ENCODE results near the gene ABCB6. TPM values are rescaled to one million over a fixed set of nuclear protein-coding genes. Genes with fewer than 3 reads are reported as not detected.

ABCB6 gene
- total and polyA plus RNA-seq, 2 of the 8 experiments (the other 6 are each of a cell fraction or from before 2014, with no cell fraction given): 44.9 to 50.6 TPM

- TF ChIP-seq TAF7 (optimal IDR thresholded peaks at IDR 0.05; ENCODE audit: borderline replicate concordance, low read depth, low read length) (peak; percentile 28), TEAD4 (IDR thresholded peaks at IDR 0.05; ENCODE audit: low read depth, low read length) (0 out of 2 replicates have a peak, but pooled peaks have one; percentile 39), POLR2A (IDR thresholded peaks at IDR 0.05; ENCODE audit: control extremely low read depth in 1 of 2, low read depth in 2 of 2, low read length in 2 of 2) (no peak; a peak in 1 of 3 replicates), MAFK (IDR thresholded peaks at IDR 0.05; ENCODE audit: low read depth, low read length) (peak; percentile 36; the same call in 1 of the 2 replicates), CTBP2 (IDR thresholded peaks at IDR 0.05; ENCODE audit: borderline replicate concordance, insufficient read depth, insufficient read length, low read length) (no peak), CEBPB (IDR thresholded peaks at IDR 0.05; ENCODE audit: low read depth, low read length) (no peak), SP1 (IDR thresholded peaks at IDR 0.05; ENCODE audit: low read depth, low read length) (0 out of 2 replicates have a peak, but pooled peaks have one; percentile 9), JUND (IDR thresholded peaks at IDR 0.05; ENCODE audit: low read length) (no peak), ASH2L (IDR thresholded peaks at IDR 0.05; ENCODE audit: low read length) (peak; percentile 67), RXRA (IDR thresholded peaks at IDR 0.05; ENCODE audit: insufficient read depth, low read depth, low read length) (no peak), EP300 (IDR thresholded peaks at IDR 0.05; ENCODE audit: borderline replicate concordance in 1 of 2, low read depth in 2 of 2, low read length in 2 of 2) (peak in 1 of 2 experiments; percentile 48; a peak in 1 of 3 replicates), KDM1A (IDR thresholded peaks at IDR 0.05; ENCODE audit: borderline replicate concordance, low read length) (peak; percentile 57; the same call in 1 of the 2 replicates), GABPA (IDR thresholded peaks at IDR 0.05; ENCODE audit: borderline replicate concordance, insufficient read depth, low read length) (no peak), GTF2F1 (IDR thresholded peaks at IDR 0.05; ENCODE audit: borderline replicate concordance, low read depth, low read length) (no peak), KDM5A (IDR thresholded peaks at IDR 0.05; ENCODE audit: low read length) (no peak), CBX5 (IDR thresholded peaks at IDR 0.05; ENCODE audit: low read depth, low read length) (no peak)
- TF ChIP-seq, protein P1, sequence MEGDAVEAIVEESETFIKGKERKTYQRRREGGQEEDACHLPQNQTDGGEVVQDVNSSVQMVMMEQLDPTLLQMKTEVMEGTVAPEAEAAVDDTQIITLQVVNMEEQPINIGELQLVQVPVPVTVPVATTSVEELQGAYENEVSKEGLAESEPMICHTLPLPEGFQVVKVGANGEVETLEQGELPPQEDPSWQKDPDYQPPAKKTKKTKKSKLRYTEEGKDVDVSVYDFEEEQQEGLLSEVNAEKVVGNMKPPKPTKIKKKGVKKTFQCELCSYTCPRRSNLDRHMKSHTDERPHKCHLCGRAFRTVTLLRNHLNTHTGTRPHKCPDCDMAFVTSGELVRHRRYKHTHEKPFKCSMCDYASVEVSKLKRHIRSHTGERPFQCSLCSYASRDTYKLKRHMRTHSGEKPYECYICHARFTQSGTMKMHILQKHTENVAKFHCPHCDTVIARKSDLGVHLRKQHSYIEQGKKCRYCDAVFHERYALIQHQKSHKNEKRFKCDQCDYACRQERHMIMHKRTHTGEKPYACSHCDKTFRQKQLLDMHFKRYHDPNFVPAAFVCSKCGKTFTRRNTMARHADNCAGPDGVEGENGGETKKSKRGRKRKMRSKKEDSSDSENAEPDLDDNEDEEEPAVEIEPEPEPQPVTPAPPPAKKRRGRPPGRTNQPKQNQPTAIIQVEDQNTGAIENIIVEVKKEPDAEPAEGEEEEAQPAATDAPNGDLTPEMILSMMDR (IDR thresholded peaks at IDR 0.05; ENCODE audit: control extremely low read depth in 1 of 3, insufficient read depth in 1 of 3, low read depth in 1 of 3, low read length in 3 of 3): no peak
- TF ChIP-seq, protein P2, sequence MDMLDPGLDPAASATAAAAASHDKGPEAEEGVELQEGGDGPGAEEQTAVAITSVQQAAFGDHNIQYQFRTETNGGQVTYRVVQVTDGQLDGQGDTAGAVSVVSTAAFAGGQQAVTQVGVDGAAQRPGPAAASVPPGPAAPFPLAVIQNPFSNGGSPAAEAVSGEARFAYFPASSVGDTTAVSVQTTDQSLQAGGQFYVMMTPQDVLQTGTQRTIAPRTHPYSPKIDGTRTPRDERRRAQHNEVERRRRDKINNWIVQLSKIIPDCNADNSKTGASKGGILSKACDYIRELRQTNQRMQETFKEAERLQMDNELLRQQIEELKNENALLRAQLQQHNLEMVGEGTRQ (IDR thresholded peaks at IDR 0.05; ENCODE audit: low read length): no peak
- TF ChIP-seq, protein P3, sequence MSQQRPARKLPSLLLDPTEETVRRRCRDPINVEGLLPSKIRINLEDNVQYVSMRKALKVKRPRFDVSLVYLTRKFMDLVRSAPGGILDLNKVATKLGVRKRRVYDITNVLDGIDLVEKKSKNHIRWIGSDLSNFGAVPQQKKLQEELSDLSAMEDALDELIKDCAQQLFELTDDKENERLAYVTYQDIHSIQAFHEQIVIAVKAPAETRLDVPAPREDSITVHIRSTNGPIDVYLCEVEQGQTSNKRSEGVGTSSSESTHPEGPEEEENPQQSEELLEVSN (IDR thresholded peaks at IDR 0.05): peak; percentile 95
Observed at GRCh38 chr2:219252900-219253752, 34.4 kb upstream of the ABCB6 start, which contains the start of gene TUBA4B (continued).

Data from H1 (cell line).